ENCODE measurements around the gene DSCAM. TPM values are rescaled to one million over a fixed set of nuclear protein-coding genes. Genes with fewer than 3 reads are reported as not detected.

Gene DSCAM
- polyA plus RNA-seq, 3 donors, result not detected

DNA sequence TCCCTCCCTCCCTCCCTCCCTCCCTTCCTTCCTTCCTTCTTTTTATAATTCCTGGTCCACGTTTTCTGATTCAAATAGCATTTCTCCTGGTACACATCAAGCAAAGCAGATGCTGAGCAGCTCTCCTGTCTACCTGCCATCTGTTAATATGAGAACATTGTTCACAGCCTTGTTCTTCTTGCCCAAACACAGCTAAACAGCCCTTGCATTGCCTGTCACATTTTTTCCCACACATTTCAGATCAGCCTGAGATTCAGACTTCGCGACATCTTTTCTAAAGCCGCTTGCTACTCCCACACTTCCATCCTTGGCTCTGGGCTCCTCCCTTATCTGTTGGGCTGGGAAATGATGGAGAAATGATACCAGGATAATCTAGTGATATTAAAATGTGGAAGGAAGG, 779.2 kb downstream of the DSCAM start:
- Histone ChIP-seq H3K9ac (ENCODE audit: insufficient read depth, low read length, poor library complexity, severe bottlenecking) (no peak overlapping the region), H3K27me3 (ENCODE audit: control insufficient read depth in 2 of 2, insufficient read depth in 2 of 2, low read length in 2 of 2) (no peaks in the 10 kb centered on the region), H3K4me3 (replicated peaks in 1 of 3; ENCODE audit: low read depth in 2 of 3, low read length in 3 of 3) (no peak overlapping the region), H3K79me2 (ENCODE audit: insufficient read depth, low read length) (no peaks in the 10 kb centered on the region), H3K27ac (ENCODE audit: low read depth in 1 of 2, low read length in 2 of 2) (no peak overlapping the region), H3K9me3 (replicated peaks in 1 of 2; ENCODE audit: control insufficient read depth in 1 of 2, insufficient read depth in 1 of 2, low read length in 2 of 2) (no peaks in the 10 kb centered on the region), H3K4me1 (ENCODE audit: control insufficient read depth in 1 of 2, insufficient read depth in 2 of 2, low read length in 2 of 2) (no peaks in the 10 kb centered on the region), H3K36me3 (replicated peaks in 1 of 2; ENCODE audit: control insufficient read depth in 1 of 2, insufficient read depth in 2 of 2, low read length in 2 of 2) (no peaks in the 10 kb centered on the region), H4K20me1 (ENCODE audit: insufficient read depth, low read length) (no peaks in the 10 kb centered on the region), H3K4me2 (replicated peaks; ENCODE audit: extremely low read depth, low read length, poor library complexity, severe bottlenecking) (no peak overlapping the region), H2AFZ (ENCODE audit: insufficient read depth, low read depth, low read length, poor library complexity, severe bottlenecking) (no peak overlapping the region)
- 0% methylated on average over 1 of the region's 4 CpGs for WGBS (ENCODE audit: insufficient coverage)
- H3K4me1 Mint-ChIP-seq, result no peaks in the 10 kb centered on the region
- no peak overlapping the region for H3K27ac Mint-ChIP-seq
- peaks cover 0 to 7% (median 0%) of the 10 kb centered on the region in 7 donors for H3K9me3 Mint-ChIP-seq
- no peak overlapping the region for H3K4me3 Mint-ChIP-seq
- no peaks in the 10 kb centered on the region for H3K36me3 Mint-ChIP-seq
- peaks cover 0 to 3% (median 1%) of the 10 kb centered on the region in 3 donors for H3K27me3 Mint-ChIP-seq (ENCODE audit: low read depth in 3 of 3)
- TF ChIP-seq, protein P1, sequence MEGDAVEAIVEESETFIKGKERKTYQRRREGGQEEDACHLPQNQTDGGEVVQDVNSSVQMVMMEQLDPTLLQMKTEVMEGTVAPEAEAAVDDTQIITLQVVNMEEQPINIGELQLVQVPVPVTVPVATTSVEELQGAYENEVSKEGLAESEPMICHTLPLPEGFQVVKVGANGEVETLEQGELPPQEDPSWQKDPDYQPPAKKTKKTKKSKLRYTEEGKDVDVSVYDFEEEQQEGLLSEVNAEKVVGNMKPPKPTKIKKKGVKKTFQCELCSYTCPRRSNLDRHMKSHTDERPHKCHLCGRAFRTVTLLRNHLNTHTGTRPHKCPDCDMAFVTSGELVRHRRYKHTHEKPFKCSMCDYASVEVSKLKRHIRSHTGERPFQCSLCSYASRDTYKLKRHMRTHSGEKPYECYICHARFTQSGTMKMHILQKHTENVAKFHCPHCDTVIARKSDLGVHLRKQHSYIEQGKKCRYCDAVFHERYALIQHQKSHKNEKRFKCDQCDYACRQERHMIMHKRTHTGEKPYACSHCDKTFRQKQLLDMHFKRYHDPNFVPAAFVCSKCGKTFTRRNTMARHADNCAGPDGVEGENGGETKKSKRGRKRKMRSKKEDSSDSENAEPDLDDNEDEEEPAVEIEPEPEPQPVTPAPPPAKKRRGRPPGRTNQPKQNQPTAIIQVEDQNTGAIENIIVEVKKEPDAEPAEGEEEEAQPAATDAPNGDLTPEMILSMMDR (IDR thresholded peaks at IDR 0.05), result no peak
- no peak for DNase-seq
- intact Hi-C loops (cut with micrococcal nuclease), result no loop called here

DNA sequence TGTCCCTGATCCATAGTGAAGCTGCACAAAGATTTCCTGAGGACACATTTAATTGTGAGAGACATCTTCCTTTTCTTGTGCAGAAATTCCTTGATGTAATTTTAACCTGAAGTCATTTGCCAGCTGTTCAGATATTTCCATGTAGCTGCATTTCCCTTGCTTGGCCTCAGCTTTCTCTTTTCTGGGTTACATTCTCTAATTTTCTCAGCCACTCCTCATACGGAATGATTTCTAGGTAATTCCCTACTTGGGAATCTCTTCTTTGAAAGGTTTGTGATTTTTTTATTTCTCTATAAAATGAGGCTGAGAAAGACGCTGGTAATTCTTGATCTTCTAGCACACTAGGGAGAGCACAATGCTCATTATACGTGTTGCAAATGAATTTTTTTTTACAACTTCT, 780.7 kb downstream of the DSCAM start:
- peaks cover 0 to 3% (median 1%) of the 10 kb centered on the region in 3 donors for H3K27me3 Mint-ChIP-seq (ENCODE audit: low read depth in 3 of 3)
- no peak overlapping the region for H3K9ac ChIP-seq (ENCODE audit: insufficient read depth, low read length, poor library complexity, severe bottlenecking)
- TF ChIP-seq, protein P1 (IDR thresholded peaks at IDR 0.05), result no peak
- no peak overlapping the region for H3K27ac ChIP-seq (ENCODE audit: low read depth in 1 of 2, low read length in 2 of 2)
- H3K36me3 ChIP-seq (replicated peaks in 1 of 2; ENCODE audit: control insufficient read depth in 1 of 2, insufficient read depth in 2 of 2, low read length in 2 of 2), result no peaks in the 10 kb centered on the region
- no CpG with 5 or more reads among the region's 3 CpGs for WGBS (ENCODE audit: insufficient coverage)
- peaks cover 0 to 7% (median under 1%) of the 10 kb centered on the region in 7 donors for H3K9me3 Mint-ChIP-seq
- H3K79me2 ChIP-seq (ENCODE audit: insufficient read depth, low read length), result no peaks in the 10 kb centered on the region
- no peak overlapping the region for H2AFZ ChIP-seq (ENCODE audit: insufficient read depth, low read depth, low read length, poor library complexity, severe bottlenecking)
- no peaks in the 10 kb centered on the region for H3K4me1 ChIP-seq (ENCODE audit: control insufficient read depth in 1 of 2, insufficient read depth in 2 of 2, low read length in 2 of 2)
- no peak overlapping the region for H3K4me2 ChIP-seq (replicated peaks; ENCODE audit: extremely low read depth, low read length, poor library complexity, severe bottlenecking)
- no peak overlapping the region for H3K27ac Mint-ChIP-seq
- intact Hi-C loops (cut with micrococcal nuclease), result no loop called here
- no peaks in the 10 kb centered on the region for H3K27me3 ChIP-seq (ENCODE audit: control insufficient read depth in 2 of 2, insufficient read depth in 2 of 2, low read length in 2 of 2)
- H4K20me1 ChIP-seq (ENCODE audit: insufficient read depth, low read length), result no peaks in the 10 kb centered on the region
- H3K4me3 Mint-ChIP-seq, result no peak overlapping the region
- H3K9me3 ChIP-seq (replicated peaks in 1 of 2; ENCODE audit: control insufficient read depth in 1 of 2, insufficient read depth in 1 of 2, low read length in 2 of 2), result no peaks in the 10 kb centered on the region
- H3K4me3 ChIP-seq (replicated peaks in 1 of 3; ENCODE audit: low read depth in 2 of 3, low read length in 3 of 3), result no peak overlapping the region
- no peak for DNase-seq
- no peaks in the 10 kb centered on the region for H3K4me1 Mint-ChIP-seq
- H3K36me3 Mint-ChIP-seq, result no peaks in the 10 kb centered on the region
